Trophoblast cell (in vitro differentiated cells and primary cell): ENCODE results near the gene MTA2.
"Not testable (repeated sequence)": the region's sequence is repeated elsewhere in the genome, so short reads cannot be mapped to it uniquely, and the experiment has no call there.

Source experiments
- DNase-seq, 2 donors: peaks; one replicate each; pipeline ENCODE4 v3.0.0-alpha.2; 2016
- H2AFZ ChIP-seq: 2 replicates; pipeline ENCODE4 v1.6.1; 2013; ENCODE audit warnings: low read length, moderate library complexity, mild to moderate bottlenecking; ENCODE audit not compliant: insufficient read depth, poor library complexity
- H2AK5ac ChIP-seq: 2 replicates; pipeline ENCODE4 v1.6.1; 2013; ENCODE audit warnings: mild to moderate bottlenecking, low read length
- H2BK120ac ChIP-seq: 2 replicates; pipeline ENCODE4 v1.6.1; 2013; ENCODE audit warnings: low read length, mild to moderate bottlenecking, moderate library complexity; ENCODE audit not compliant: insufficient read depth, poor library complexity
- H2BK12ac ChIP-seq: 2 replicates; pipeline ENCODE4 v1.6.1; 2013; ENCODE audit warnings: mild to moderate bottlenecking, low read length, moderate library complexity
- H2BK5ac ChIP-seq: 2 replicates; pipeline ENCODE4 v1.6.1; 2013; ENCODE audit warnings: low read length, low read depth, moderate library complexity, mild to moderate bottlenecking; ENCODE audit not compliant: poor library complexity
- H3K14ac ChIP-seq: 2 replicates; pipeline ENCODE4 v1.6.1; 2013; ENCODE audit warnings: mild to moderate bottlenecking, low read length
- H3K18ac ChIP-seq: 2 replicates; pipeline ENCODE4 v1.6.1; 2013; ENCODE audit warnings: mild to moderate bottlenecking, low read length
- H3K23ac ChIP-seq: 2 replicates; pipeline ENCODE4 v1.6.1; 2013; ENCODE audit warnings: low read length
- H3K27ac ChIP-seq: 2 replicates; pipeline ENCODE4 v1.5.1; 2013; ENCODE audit warnings: low read depth, mild to moderate bottlenecking, inconsistent platforms, low read length, moderate library complexity
- H3K27me3 ChIP-seq: 2 replicates; pipeline ENCODE4 v1.6.1; 2013; ENCODE audit warnings: inconsistent platforms, mild to moderate bottlenecking, low read length, moderate library complexity; ENCODE audit not compliant: insufficient read depth
- H3K36me3 ChIP-seq, 2 experiments: 1 replicate in 1 of 2; 2 replicates in 1 of 2; pipeline ENCODE4 v1.6.1; 2013; ENCODE audit warnings: low read length in 2 of 2, mild to moderate bottlenecking in 2 of 2, moderate library complexity in 1 of 2; ENCODE audit not compliant: insufficient read depth in 2 of 2, control insufficient read depth in 1 of 2
- H3K4ac ChIP-seq: 2 replicates; pipeline ENCODE4 v1.6.1; 2013; ENCODE audit warnings: low read depth, mild to moderate bottlenecking, low read length, moderate library complexity
- H3K4me1 ChIP-seq, 2 experiments: 1 replicate in 1 of 2; 2 replicates in 1 of 2; pipeline ENCODE4 v1.6.1; 2013; ENCODE audit warnings: low read length in 2 of 2, mild to moderate bottlenecking in 2 of 2, moderate library complexity in 1 of 2; ENCODE audit not compliant: insufficient read depth in 2 of 2, control insufficient read depth in 1 of 2
- H3K4me2 ChIP-seq: 2 replicates; pipeline ENCODE4 v1.6.1; 2013; ENCODE audit warnings: inconsistent platforms, mild to moderate bottlenecking, low read length, moderate library complexity
- H3K4me3 ChIP-seq: 2 replicates; pipeline ENCODE4 v1.5.1; 2013; ENCODE audit warnings: mild to moderate bottlenecking, low read depth, low read length, inconsistent platforms
- H3K79me1 ChIP-seq: one replicate; pipeline ENCODE4 v1.6.1; 2013; ENCODE audit warnings: low read length
- H3K79me2 ChIP-seq: 2 replicates; pipeline ENCODE4 v1.6.1; 2013; ENCODE audit warnings: low read length, mild to moderate bottlenecking; ENCODE audit not compliant: control insufficient read depth, insufficient read depth, poor library complexity
- H3K9ac ChIP-seq: 2 replicates; pipeline ENCODE4 v1.6.1; 2013; ENCODE audit warnings: mild to moderate bottlenecking, low read length
- H3K9me3 ChIP-seq: 2 replicates; pipeline ENCODE4 v1.6.1; 2013; ENCODE audit warnings: low read depth, mild to moderate bottlenecking, control low read depth, inconsistent platforms, low read length; ENCODE audit not compliant: insufficient read depth
- H4K12ac ChIP-seq: 2 replicates; pipeline ENCODE4 v1.6.1; 2013; ENCODE audit warnings: low read depth, mild to moderate bottlenecking, low read length, moderate library complexity
- H4K8ac ChIP-seq: 2 replicates; pipeline ENCODE4 v1.6.1; 2013; ENCODE audit warnings: low read depth, mild to moderate bottlenecking, low read length, moderate library complexity
- H4K91ac ChIP-seq: one replicate; pipeline ENCODE4 v1.6.1; 2013; ENCODE audit warnings: low read depth, mild to moderate bottlenecking, low read length, moderate library complexity
- WGBS: extraction: QIAGEN DNeasy Blood & Tissue Kit; methylation state at CpG from one replicate; pipeline ENCODE4 v1.1.7; 2013; ENCODE audit warnings: missing lambda C conversion rate; ENCODE audit not compliant: insufficient read length, insufficient coverage; ENCODE audit errors: extremely low coverage; 5-methylcytosine and 5-hydroxymethylcytosine counted together

MTA2 gene

DNA sequence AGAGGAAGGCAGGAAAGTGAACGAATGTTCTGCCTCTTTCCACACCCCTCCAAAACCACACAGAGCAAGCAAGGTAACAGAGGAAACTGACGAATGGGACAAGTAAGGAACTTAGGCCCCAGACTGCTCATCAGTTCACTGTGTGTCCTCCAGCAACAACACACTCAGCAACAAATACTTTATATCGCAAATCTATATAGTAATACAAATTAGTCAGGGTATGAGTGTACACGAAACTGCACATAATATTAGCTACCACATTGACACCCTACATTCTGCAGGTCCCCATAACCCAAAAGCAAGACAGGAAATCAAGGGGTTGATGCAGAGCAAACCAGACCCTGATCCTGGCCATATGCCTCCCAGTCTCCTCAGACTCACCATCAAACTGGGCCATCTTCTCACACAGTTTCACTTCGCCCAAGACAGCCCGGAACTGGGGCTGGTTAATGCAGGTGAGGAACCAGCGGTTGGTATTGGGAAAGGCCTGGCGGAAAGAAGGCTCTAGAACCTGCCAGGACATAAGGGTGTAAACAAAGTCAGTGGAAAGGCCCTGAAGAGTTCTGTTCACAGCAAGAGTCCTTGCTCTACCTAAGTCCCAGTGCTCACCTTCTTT lies 34.5 kb downstream of the MTA2 start:
- H4K8ac ChIP-seq: no peak overlapping the region
- H3K9me3 ChIP-seq: no peaks in the 10 kb centered on the region
- no peak overlapping the region for H3K27ac ChIP-seq
- no peak overlapping the region for H3K23ac ChIP-seq
- H2BK12ac ChIP-seq: no peak overlapping the region
- H3K4me2 ChIP-seq: no peak overlapping the region
- no peak overlapping the region for H3K4ac ChIP-seq
- no peak overlapping the region for H2AK5ac ChIP-seq
- H4K91ac ChIP-seq: no peak overlapping the region
- H2BK5ac ChIP-seq: no peak overlapping the region
- H3K79me2 ChIP-seq: no peaks in the 10 kb centered on the region
- H4K12ac ChIP-seq: no peak overlapping the region
- no peak for DNase-seq
- H3K4me3 ChIP-seq: no peak overlapping the region
- no peak overlapping the region for H3K9ac ChIP-seq
- no peaks in the 10 kb centered on the region for H3K79me1 ChIP-seq
- no peaks in the 10 kb centered on the region for H3K27me3 ChIP-seq
- no peak overlapping the region for H3K18ac ChIP-seq
- H3K14ac ChIP-seq: no peak overlapping the region
- H2AFZ ChIP-seq: no peak overlapping the region
- H3K36me3 ChIP-seq: peaks cover 53 to 82% of the 10 kb centered on the region in 2 experiments
- WGBS: no CpG with 5 or more reads among the region's 8 CpGs
- no peak overlapping the region for H2BK120ac ChIP-seq
- no peaks in the 10 kb centered on the region for H3K4me1 ChIP-seq

GRCh38 chr11:62566247-62566646 lies 35.4 kb downstream of the MTA2 start:
- H3K14ac ChIP-seq: no peak overlapping the region
- H3K23ac ChIP-seq: no peak overlapping the region
- H3K27me3 ChIP-seq: no peaks in the 10 kb centered on the region
- no peak overlapping the region for H3K27ac ChIP-seq
- no peak overlapping the region for H4K91ac ChIP-seq
- no peak overlapping the region for H2AK5ac ChIP-seq
- H4K12ac ChIP-seq: no peak overlapping the region
- H3K4me1 ChIP-seq: no peaks in the 10 kb centered on the region
- H2AFZ ChIP-seq: no peak overlapping the region
- no peak overlapping the region for H2BK120ac ChIP-seq
- H3K9ac ChIP-seq: no peak overlapping the region
- no peaks in the 10 kb centered on the region for H3K9me3 ChIP-seq
- no peak overlapping the region for H3K4ac ChIP-seq
- no peak overlapping the region for H3K4me2 ChIP-seq
- H3K36me3 ChIP-seq: peaks cover 50 to 76% of the 10 kb centered on the region in 2 experiments
- WGBS: no CpG with 5 or more reads among the region's 8 CpGs
- no peak overlapping the region for H3K4me3 ChIP-seq
- no peak overlapping the region for H3K18ac ChIP-seq
- H2BK5ac ChIP-seq: no peak overlapping the region
- H3K79me1 ChIP-seq: no peaks in the 10 kb centered on the region
- DNase-seq: no peak
- H2BK12ac ChIP-seq: no peak overlapping the region
- no peak overlapping the region for H4K8ac ChIP-seq
- no peaks in the 10 kb centered on the region for H3K79me2 ChIP-seq

DNA sequence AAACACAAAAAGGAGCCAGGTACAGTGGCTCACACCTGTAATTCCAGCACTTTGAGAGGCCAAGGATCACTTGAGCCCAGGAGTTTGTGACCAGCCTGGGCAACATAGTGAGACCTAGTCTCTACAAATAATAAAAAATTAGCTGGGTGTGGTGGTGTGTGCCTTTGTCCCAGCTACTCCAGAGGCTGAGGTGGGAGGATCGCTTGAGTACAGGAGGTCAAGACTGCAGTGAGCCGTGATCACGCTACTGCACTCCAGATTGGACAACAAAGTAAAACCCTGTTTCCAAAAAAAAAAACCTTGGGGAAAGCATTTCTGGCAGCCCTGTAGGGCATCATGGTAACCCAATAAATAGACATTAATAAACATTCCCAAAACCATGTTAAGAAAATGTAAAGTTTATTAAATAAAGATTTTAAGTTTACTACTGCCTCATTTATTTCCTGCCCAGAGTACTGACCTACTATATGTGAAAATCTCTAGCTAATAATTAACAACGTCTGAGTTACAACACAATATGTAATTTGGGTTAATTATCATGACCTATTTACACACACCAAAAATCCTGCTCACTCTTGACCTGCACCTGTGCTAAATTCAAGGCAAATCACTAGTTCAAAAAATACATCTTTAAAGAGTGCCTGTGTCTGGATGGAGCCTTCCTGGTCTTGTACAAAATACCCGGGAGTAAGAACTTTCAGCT lies 36.4 kb downstream of the MTA2 start:
- Histone ChIP-seq H3K23ac (no peak overlapping the region), H2AK5ac (no peak overlapping the region), H3K4ac (no peak overlapping the region)

DNA sequence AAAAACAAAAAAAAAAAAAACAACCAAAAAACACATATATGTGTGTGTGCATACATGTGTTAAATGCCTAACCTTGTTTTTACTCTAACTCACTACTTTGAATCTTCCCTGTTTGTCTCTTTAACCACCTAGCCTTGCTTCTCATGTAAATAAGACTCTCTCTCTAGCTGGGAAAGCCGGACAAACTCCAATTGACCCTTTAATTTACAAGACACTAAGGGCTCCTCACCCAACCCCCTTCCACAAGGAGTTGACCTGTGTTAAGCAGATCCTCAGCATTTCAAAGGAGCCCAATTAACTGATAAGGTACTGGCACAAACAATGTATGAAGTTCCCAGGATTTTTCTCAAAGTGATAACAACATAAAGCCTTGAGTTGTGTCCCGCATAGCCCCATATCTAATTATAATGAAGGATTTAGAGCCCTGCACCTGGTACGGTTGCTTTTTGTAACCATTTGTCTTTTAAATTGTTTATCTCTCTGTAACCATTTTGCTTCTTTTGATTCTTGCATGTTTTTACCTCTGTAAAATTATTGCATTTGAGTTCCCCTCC lies 39.9 kb downstream of the MTA2 start:
- not testable (repeated sequence) for H3K18ac ChIP-seq, H3K27ac ChIP-seq, H3K4ac ChIP-seq, H2BK5ac ChIP-seq, H3K14ac ChIP-seq, H4K8ac ChIP-seq, H3K79me2 ChIP-seq, H3K27me3 ChIP-seq, H3K4me2 ChIP-seq, H4K12ac ChIP-seq, H2AK5ac ChIP-seq, H3K23ac ChIP-seq, H2BK120ac ChIP-seq, H3K4me3 ChIP-seq, H2BK12ac ChIP-seq, H2AFZ ChIP-seq, H4K91ac ChIP-seq, H3K9ac ChIP-seq, H3K79me1 ChIP-seq, H3K9me3 ChIP-seq
- DNase-seq: peak in 1 of 2 donors; percentile 76
- peaks cover 16 to 18% of the 10 kb centered on the region in 2 experiments for H3K4me1 ChIP-seq
- H3K36me3 ChIP-seq: peaks cover 38 to 64% of the 10 kb centered on the region in 2 experiments
- WGBS: no CpG with 5 or more reads among the region's 3 CpGs

More for the DNA sequence above, 36.4 kb downstream of the MTA2 start:
- H3K36me3 ChIP-seq: peaks cover 42 to 67% of the 10 kb centered on the region in 2 experiments
- no peaks in the 10 kb centered on the region for H3K79me2 ChIP-seq
- H2AFZ ChIP-seq: no peak overlapping the region
- no peak for DNase-seq
- peaks cover 0 to under 1% of the 10 kb centered on the region in 2 experiments for H3K4me1 ChIP-seq
- no peak overlapping the region for H3K18ac ChIP-seq
- no peak overlapping the region for H3K27ac ChIP-seq
- no peak overlapping the region for H4K12ac ChIP-seq
- no peak overlapping the region for H4K91ac ChIP-seq
- no CpG with 5 or more reads among the region's 5 CpGs for WGBS
- no peaks in the 10 kb centered on the region for H3K9me3 ChIP-seq
- H3K4me3 ChIP-seq: no peak overlapping the region
- no peak overlapping the region for H2BK120ac ChIP-seq
- H4K8ac ChIP-seq: no peak overlapping the region
- H3K9ac ChIP-seq: no peak overlapping the region
- no peak overlapping the region for H2BK12ac ChIP-seq
- no peaks in the 10 kb centered on the region for H3K79me1 ChIP-seq
- no peak overlapping the region for H3K4me2 ChIP-seq
- H2BK5ac ChIP-seq: no peak overlapping the region
- H3K27me3 ChIP-seq: no peaks in the 10 kb centered on the region
- no peak overlapping the region for H3K14ac ChIP-seq
